ENCODE data around the gene PHF14.

DNA sequence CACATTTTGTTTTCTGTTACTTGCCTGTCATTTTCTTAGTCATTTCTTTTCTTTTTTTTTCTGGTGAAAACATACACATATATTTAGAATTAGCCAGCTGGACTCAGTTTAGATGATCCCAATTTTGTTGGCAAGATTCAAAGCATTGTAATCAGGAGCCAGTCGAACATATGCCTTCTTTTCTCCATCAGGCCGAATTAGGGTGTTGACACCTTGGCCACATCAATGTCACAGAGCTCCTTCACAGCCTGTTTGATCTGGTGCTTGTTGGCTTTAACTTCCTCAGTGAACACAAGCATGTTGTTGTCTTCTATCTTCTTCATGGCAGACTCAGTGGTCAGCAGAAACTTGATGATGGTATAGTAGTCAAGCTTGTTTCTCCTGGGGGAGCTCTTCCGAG, 32.6 kb downstream of the PHF14 start:
- TF ChIP-seq, protein P1, sequence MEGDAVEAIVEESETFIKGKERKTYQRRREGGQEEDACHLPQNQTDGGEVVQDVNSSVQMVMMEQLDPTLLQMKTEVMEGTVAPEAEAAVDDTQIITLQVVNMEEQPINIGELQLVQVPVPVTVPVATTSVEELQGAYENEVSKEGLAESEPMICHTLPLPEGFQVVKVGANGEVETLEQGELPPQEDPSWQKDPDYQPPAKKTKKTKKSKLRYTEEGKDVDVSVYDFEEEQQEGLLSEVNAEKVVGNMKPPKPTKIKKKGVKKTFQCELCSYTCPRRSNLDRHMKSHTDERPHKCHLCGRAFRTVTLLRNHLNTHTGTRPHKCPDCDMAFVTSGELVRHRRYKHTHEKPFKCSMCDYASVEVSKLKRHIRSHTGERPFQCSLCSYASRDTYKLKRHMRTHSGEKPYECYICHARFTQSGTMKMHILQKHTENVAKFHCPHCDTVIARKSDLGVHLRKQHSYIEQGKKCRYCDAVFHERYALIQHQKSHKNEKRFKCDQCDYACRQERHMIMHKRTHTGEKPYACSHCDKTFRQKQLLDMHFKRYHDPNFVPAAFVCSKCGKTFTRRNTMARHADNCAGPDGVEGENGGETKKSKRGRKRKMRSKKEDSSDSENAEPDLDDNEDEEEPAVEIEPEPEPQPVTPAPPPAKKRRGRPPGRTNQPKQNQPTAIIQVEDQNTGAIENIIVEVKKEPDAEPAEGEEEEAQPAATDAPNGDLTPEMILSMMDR (IDR thresholded peaks at IDR 0.05) = no peak
- TF ChIP-seq POLR2A (IDR thresholded peaks at IDR 0.05) = no peak

All from esophagus squamous epithelium (tissue), 4 donors.